Gastrocnemius medialis (tissue), 4 donors: ENCODE data around the gene SLC12A2.

Experiments
- CTCF ChIP-seq, 5 experiments: fragments of 450-650 bp in 3 of 5; fragments of 200-600 bp in 2 of 5; sonication (generic) in 2 of 5; IDR thresholded peaks in 4 of 5; conservative IDR thresholded peaks in 1 of 5; 1 replicate in 4 of 5; 2 replicates in 1 of 5; pipeline ENCODE4 v1.5.1; 2016 to 2019; ENCODE audit warnings: antibody characterized with exemption in 5 of 5, mild to moderate bottlenecking in 3 of 5, moderate library complexity in 3 of 5
- POLR2A ChIP-seq, 2 donors: fragments of 450-650 bp; IDR thresholded peaks; one replicate each; pipeline ENCODE4 v1.6.1; 2017; ENCODE audit warnings: antibody characterized with exemption in 2 of 2, mild to moderate bottlenecking in 2 of 2, moderate library complexity in 2 of 2

- TF ChIP-seq POLR2A (IDR thresholded peaks at IDR 0.05) (no peak), CTCF (IDR thresholded peaks at IDR 0.05 in 4 of 5, conservative IDR thresholded peaks at IDR 0.05 in 1 of 5) (no peak)
These were observed 85.9 kb downstream of the SLC12A2 start for GRCh38 chr5:128169401-128170017.
